AG04449 (cell line): Measurements from ENCODE around the gene SNORC.

Experiments
- CTCF ChIA-PET: fragments of 350-600 bp; formaldehyde crosslinking; extraction: SDS; loops from one replicate; lab custom pipeline; 2021; ENCODE audit warnings: antibody characterized with exemption; lab: Yijun Ruan, JAX
- POLR2A ChIA-PET: fragments of 400-600, 350-600 bp; formaldehyde crosslinking; extraction: SDS; loops from one replicate; lab custom pipeline; 2020; ENCODE audit warnings: antibody characterized with exemption, inconsistent platforms; lab: Yijun Ruan, JAX
- DNase-seq: peaks from one replicate; pipeline ENCODE4 v3.0.0-alpha.2; 2010; ENCODE audit warnings: low read depth, low spot score
- H3K4me3 ChIP-seq: 2 replicates; pipeline ENCODE4 v1.5.1; 2011; ENCODE audit warnings: low read depth, mild to moderate bottlenecking, control low read depth, low read length
- CTCF ChIP-seq: IDR thresholded peaks from one replicate; pipeline ENCODE4 v1.5.1; 2011; ENCODE audit warnings: mild to moderate bottlenecking, moderate library complexity, low read length, control low read depth, inconsistent platforms; ENCODE audit not compliant: insufficient read depth; ENCODE audit errors: missing control alignments

Gene SNORC

GRCh38 chr2:232871835-232872736, 2.0 kb downstream of the SNORC start:
- POLR2A ChIA-PET = no interaction called here
- TF ChIP-seq CTCF = no peak
- CTCF ChIA-PET = interaction anchor here (1.4 to 1.5 kb wide), 2 partner anchors 157 to 182 kb away, joined by 5 to 7 read pairs; no protein-coding TSS in a partner anchor
- no peak for DNase-seq
- no peak overlapping the region for H3K4me3 ChIP-seq

GRCh38 chr2:232872826-232873225, 2.8 kb downstream of the SNORC start:
- no peak for DNase-seq
- no peak overlapping the region for H3K4me3 ChIP-seq
- ChIA-PET POLR2A (no interaction called here), CTCF (no interaction called here)
- no peak for TF ChIP-seq CTCF

GRCh38 chr2:232873292-232873908, 3.3 kb downstream of the SNORC start:
- POLR2A ChIA-PET = no interaction called here
- CTCF ChIA-PET = no interaction called here
- H3K4me3 ChIP-seq = no peak overlapping the region
- no peak for DNase-seq
- TF ChIP-seq CTCF = no peak

GRCh38 chr2:232873909-232874641, 4.0 kb downstream of the SNORC start:
- TF ChIP-seq CTCF = no peak
- CTCF ChIA-PET = no interaction called here
- POLR2A ChIA-PET = no interaction called here

GRCh38 chr2:232874677-232875223, 4.7 kb downstream of the SNORC start:
- ChIA-PET POLR2A (no interaction called here), CTCF (no interaction called here)
- H3K4me3 ChIP-seq = no peak overlapping the region
- no peak for DNase-seq
- no peak for TF ChIP-seq CTCF

More at GRCh38 chr2:232873909-232874641, 4.0 kb downstream of the SNORC start:
- no peak overlapping the region for H3K4me3 ChIP-seq
- DNase-seq = no peak
